ENCODE data around the gene TMEM201. TPM values are rescaled to one million over a fixed set of nuclear protein-coding genes. Genes with fewer than 3 reads are reported as not detected.

Gene TMEM201
- total and polyA plus RNA-seq, 2 of the 8 experiments (the other 6 are each of a cell fraction or from before 2014, with no cell fraction given), result 8.2 to 27.1 TPM

- no peak for TF ChIP-seq CTCF (IDR thresholded peaks at IDR 0.05; ENCODE audit: control extremely low read depth in 1 of 3, insufficient read depth in 1 of 3, low read depth in 1 of 3, low read length in 3 of 3)
- TF ChIP-seq JUN (IDR thresholded peaks at IDR 0.05; ENCODE audit: low read depth, low read length), result no peak
- TF ChIP-seq RNF2 (IDR thresholded peaks at IDR 0.05; ENCODE audit: borderline replicate concordance, low read depth, low read length, missing control alignments, poor library complexity, severe bottlenecking), result no peak
- no peak for TF ChIP-seq JUND (IDR thresholded peaks at IDR 0.05; ENCODE audit: low read length)
- TF ChIP-seq GTF2F1 (IDR thresholded peaks at IDR 0.05; ENCODE audit: borderline replicate concordance, low read depth, low read length), result no peak
- TF ChIP-seq YY1 (IDR thresholded peaks at IDR 0.05; ENCODE audit: low read depth, low read length), result no peak
- no peak for TF ChIP-seq CREB1 (IDR thresholded peaks at IDR 0.05)
Observed at GRCh38 chr1:9602794-9603167, 14.1 kb downstream of the TMEM201 start (continued).
